BE2C (cell line): ENCODE data around the gene CCDC71.

Source experiments
- DNase-seq: peaks from one replicate; pipeline ENCODE4 v3.0.0-alpha.2; 2020
- H3K27me3 ChIP-seq: fragments of 250-450 bp; sonication (Bioruptor Pico); 2 replicates; pipeline ENCODE4 v1.5.1; 2020; ENCODE audit warnings: mild to moderate bottlenecking
- H3K36me3 ChIP-seq: fragments of 250-450 bp; sonication (Bioruptor Pico); 2 replicates; pipeline ENCODE4 v1.5.1; 2020; ENCODE audit warnings: mild to moderate bottlenecking
- H3K4me1 ChIP-seq: fragments of 250-450 bp; sonication (Bioruptor Pico); 2 replicates; pipeline ENCODE4 v1.5.1; 2020
- H3K4me3 ChIP-seq: 2 replicates; pipeline ENCODE4 v1.5.1; 2011; ENCODE audit warnings: low read depth, low read length
- H3K9me3 ChIP-seq: fragments of 250-450 bp; sonication (Bioruptor Pico); 2 replicates; pipeline ENCODE4 v1.5.1; 2020
- TF ChIP-seq, protein P1 (sequence below): IDR thresholded peaks from 2 replicates; pipeline ENCODE4 v1.5.1; 2012; ENCODE audit warnings: mild to moderate bottlenecking, low read depth, low read length

CCDC71 gene

DNA sequence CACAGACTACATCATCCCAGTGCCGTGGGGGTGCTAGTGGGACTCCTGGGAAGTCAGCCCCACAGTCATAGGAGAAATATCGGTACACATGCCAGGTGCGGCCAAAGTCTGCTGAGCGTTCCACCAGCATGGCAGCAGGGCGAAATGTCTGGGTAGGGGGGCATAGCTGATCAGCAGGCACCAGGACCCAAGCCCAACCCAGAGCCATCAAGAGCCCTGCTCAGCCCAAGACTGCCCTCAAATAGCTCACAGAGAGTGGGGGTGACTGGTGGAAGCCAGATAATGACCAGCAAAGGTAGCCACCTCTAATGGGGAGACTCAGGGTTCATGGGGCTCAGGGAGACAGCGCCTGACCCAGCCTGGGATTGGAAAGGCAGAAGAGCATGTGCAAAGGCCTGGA is 34.6 kb downstream of the CCDC71 start:
- Histone ChIP-seq H3K27me3 (no peaks in the 10 kb centered on the region), H3K36me3 (no peaks in the 10 kb centered on the region), H3K9me3 (no peaks in the 10 kb centered on the region), H3K4me1 (no peaks in the 10 kb centered on the region), H3K4me3 (no peak overlapping the region)
- TF ChIP-seq, protein P1, sequence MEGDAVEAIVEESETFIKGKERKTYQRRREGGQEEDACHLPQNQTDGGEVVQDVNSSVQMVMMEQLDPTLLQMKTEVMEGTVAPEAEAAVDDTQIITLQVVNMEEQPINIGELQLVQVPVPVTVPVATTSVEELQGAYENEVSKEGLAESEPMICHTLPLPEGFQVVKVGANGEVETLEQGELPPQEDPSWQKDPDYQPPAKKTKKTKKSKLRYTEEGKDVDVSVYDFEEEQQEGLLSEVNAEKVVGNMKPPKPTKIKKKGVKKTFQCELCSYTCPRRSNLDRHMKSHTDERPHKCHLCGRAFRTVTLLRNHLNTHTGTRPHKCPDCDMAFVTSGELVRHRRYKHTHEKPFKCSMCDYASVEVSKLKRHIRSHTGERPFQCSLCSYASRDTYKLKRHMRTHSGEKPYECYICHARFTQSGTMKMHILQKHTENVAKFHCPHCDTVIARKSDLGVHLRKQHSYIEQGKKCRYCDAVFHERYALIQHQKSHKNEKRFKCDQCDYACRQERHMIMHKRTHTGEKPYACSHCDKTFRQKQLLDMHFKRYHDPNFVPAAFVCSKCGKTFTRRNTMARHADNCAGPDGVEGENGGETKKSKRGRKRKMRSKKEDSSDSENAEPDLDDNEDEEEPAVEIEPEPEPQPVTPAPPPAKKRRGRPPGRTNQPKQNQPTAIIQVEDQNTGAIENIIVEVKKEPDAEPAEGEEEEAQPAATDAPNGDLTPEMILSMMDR, result no peak
- no peak for DNase-seq

DNA sequence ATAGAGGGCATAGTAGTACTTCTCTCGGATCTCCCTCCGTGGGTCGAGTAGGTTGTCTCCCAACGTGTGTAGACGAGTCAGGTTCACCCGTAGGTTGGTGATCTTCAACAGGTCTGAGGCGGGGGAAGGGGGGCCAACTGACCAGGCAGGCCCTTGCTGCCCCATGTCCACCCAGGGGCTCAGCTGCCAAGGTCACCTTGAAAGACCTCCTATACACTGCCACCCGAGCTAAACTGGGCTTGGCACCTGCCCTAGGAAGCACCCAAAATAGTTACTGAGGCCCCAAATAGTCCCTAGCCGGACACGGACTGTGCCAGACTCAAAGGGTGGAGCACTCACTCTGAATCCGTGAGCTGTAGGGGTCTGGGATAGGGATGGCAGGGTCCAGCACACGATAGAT is 35.1 kb downstream of the CCDC71 start:
- no peaks in the 10 kb centered on the region for H3K27me3 ChIP-seq
- no peaks in the 10 kb centered on the region for H3K36me3 ChIP-seq
- H3K4me3 ChIP-seq, result no peak overlapping the region
- TF ChIP-seq, protein P1, result no peak
- no peaks in the 10 kb centered on the region for H3K4me1 ChIP-seq
- no peaks in the 10 kb centered on the region for H3K9me3 ChIP-seq
- no peak for DNase-seq

DNA sequence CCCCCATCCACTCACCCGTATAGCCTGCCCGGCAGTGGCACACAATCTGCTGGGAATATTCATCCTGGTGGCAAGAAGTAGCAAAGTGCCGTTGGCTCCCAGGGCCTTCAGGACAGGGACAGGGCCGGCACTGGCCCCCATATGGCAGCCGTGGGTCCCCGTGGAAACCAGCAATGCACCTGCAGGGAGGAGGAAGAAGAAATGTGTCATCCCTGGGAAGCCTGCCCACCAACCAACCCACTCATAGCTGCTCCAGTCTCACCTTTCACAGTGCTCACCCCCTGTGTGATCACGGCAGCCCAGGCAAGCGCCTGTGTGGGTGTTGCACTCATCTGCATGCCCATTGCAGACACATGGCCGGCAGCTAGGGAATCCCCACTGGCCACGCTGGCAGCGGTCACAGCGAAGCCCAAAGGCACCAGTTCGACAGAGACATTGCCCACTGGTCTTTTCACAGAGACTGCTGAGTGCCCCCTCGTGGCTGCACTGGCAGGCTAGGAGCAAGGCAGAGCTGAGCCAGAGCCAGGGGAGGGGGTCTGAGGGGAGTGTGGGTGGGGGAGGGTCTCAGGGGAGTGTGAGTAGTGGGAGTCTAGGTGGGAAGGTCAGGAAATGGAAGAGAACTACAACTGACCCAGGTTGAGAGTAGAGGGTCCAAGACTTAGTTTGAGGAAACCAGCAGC is 41.0 kb downstream of the CCDC71 start:
- Histone ChIP-seq H3K4me3 (no peak overlapping the region), H3K36me3 (peaks cover 3% of the 10 kb centered on the region; the same call in 1 of the 2 replicates)

DNA sequence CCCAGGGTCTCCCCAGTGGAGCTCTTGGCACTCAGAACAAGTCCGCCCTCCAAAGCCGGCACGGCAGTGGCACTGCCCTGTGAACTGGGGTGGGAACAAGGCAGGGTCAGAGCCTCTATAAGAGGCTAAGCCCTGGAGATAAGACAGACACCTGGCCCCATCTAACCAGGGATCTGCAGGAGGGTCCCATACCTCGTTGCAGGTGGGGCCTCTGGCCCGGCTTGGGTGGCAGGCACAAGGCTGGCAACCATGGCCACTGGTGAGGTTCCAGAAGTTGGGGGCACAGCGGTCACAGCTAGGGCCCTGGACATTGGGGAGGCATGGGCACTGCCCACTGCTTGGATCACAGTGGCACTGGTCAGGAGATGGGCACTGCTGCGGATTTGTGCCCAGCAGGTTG is 41.9 kb downstream of the CCDC71 start:
- TF ChIP-seq, protein P1, result no peak
- no peaks in the 10 kb centered on the region for H3K9me3 ChIP-seq
- no peak overlapping the region for H3K4me3 ChIP-seq
- H3K36me3 ChIP-seq, result peaks cover 3% of the 10 kb centered on the region; the same call in 1 of the 2 replicates
- DNase-seq, result no peak
- H3K27me3 ChIP-seq, result no peaks in the 10 kb centered on the region
- H3K4me1 ChIP-seq, result no peaks in the 10 kb centered on the region

More for the DNA sequence above, 41.0 kb downstream of the CCDC71 start:
- no peaks in the 10 kb centered on the region for H3K4me1 ChIP-seq
- DNase-seq, result peak; percentile 46
- TF ChIP-seq, protein P1, result peak; percentile 44; the same call in 1 of the 2 replicates
- no peaks in the 10 kb centered on the region for H3K9me3 ChIP-seq
- H3K27me3 ChIP-seq, result no peaks in the 10 kb centered on the region

DNA sequence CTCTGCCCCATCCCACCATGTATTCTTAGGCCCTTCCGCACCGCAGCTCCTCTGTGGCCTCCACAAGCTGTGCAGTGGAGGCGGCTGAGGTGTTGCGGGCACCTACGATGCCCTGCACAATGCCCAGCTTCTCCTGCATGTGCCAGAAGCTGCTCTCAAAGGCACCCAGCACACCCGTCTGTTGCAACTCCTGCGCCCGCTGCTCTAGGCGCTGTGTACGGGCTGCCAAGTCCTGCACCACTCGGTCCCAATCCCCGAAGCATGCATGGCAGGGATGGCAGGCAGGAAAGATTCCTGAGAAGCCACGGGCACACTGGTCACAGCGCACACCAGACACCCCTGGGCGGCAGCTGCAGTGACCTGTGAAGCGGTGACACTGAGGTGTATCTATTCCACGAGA is 42.4 kb downstream of the CCDC71 start:
- DNase-seq, result no peak
- TF ChIP-seq, protein P1, result no peak
- H3K9me3 ChIP-seq, result no peaks in the 10 kb centered on the region
- no peak overlapping the region for H3K4me3 ChIP-seq
- no peaks in the 10 kb centered on the region for H3K4me1 ChIP-seq
- peaks cover 3% of the 10 kb centered on the region; the same call in 1 of the 2 replicates for H3K36me3 ChIP-seq
- H3K27me3 ChIP-seq, result no peaks in the 10 kb centered on the region

DNA sequence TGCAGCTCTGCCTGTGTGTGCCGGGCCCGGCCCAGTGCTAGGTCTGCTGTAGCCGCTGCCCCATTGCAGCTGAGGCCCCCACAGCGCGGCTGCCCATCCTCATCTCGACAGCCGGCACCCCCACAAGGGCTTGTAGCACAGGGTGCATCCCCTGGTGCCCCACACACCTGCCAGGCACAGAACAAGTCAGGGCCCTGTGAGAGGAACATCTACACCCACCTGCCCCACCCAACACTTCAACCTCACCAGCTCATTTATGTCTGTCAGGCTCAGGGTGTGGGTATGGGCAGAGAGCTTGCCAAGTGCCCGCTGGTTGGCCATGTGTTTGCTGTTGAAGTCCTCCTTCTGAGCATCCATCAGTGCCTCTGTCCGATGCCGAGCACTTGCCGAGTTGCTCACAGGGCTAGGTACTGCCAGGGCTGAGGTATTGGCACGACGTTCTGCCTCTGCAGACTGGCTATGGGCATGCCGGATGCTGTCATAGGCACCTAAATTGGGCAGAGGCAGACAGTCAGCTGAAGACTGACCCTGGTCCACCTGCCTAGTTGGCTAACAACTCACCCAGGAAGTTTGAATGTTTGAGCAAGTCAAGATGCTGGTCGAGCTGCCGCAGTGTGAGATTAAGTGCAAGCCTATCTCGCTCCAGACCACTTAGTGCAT is 43.1 kb downstream of the CCDC71 start:
- no peak overlapping the region for H3K4me3 ChIP-seq
- no peaks in the 10 kb centered on the region for H3K27me3 ChIP-seq
- TF ChIP-seq, protein P1, result no peak
- H3K9me3 ChIP-seq, result no peaks in the 10 kb centered on the region
- H3K4me1 ChIP-seq, result no peaks in the 10 kb centered on the region
- H3K36me3 ChIP-seq, result peaks cover 3% of the 10 kb centered on the region; the same call in 1 of the 2 replicates
- no peak for DNase-seq
